SK-N-SH treated with all-trans-retinoic acid at 6 μM for 48 hours (cell line): Measurements from ENCODE around the gene AKR1E2.

ENCODE experiments used
- ZNF70 ChIP-seq: fragments of 450-650 bp; formaldehyde crosslinking; IDR thresholded peaks from 2 replicates; pipeline ENCODE4 v1.5.0; 2020; ENCODE audit warnings: mild to moderate bottlenecking, moderate library complexity
- TF ChIP-seq, protein P1 (sequence below): fragments of 250-450 bp; sonication (Bioruptor Pico); IDR thresholded peaks from 2 replicates; pipeline ENCODE4 v1.5.1; 2021; ENCODE audit warnings: mild to moderate bottlenecking, moderate library complexity
- TF ChIP-seq, protein P2 (sequence below): fragments of 250-450 bp; sonication (Bioruptor Pico); IDR thresholded peaks from 2 replicates; pipeline ENCODE4 v1.5.1; 2020; ENCODE audit warnings: low read depth, mild to moderate bottlenecking, moderate library complexity
- TF ChIP-seq, protein P3 (sequence below): fragments of 250-450 bp; sonication (Bioruptor Pico); IDR thresholded peaks from 2 replicates; pipeline ENCODE4 v1.8.0; 2021; ENCODE audit warnings: low read depth, mild to moderate bottlenecking, moderate library complexity, borderline replicate concordance

DNA sequence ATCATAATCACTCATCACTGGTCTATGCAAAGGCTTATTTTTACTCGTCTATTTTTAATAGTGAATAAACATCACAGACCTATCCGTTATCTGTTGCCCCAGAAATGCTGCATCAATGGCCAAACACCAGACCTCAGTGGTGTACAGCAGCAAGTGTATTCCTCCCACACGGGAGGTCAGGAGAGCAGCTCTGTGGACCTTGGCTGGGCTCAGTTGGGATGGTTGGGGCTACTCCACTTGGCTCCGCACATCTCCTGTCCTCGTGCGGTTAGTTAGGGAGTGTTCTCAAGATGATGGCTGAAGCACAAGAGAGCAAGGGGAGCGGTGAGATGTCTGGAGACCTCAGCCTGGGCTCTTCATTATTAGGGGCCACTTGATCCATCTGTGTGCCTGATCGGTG lies 2.0 kb downstream of the AKR1E2 start:
- TF ChIP-seq, protein P1, sequence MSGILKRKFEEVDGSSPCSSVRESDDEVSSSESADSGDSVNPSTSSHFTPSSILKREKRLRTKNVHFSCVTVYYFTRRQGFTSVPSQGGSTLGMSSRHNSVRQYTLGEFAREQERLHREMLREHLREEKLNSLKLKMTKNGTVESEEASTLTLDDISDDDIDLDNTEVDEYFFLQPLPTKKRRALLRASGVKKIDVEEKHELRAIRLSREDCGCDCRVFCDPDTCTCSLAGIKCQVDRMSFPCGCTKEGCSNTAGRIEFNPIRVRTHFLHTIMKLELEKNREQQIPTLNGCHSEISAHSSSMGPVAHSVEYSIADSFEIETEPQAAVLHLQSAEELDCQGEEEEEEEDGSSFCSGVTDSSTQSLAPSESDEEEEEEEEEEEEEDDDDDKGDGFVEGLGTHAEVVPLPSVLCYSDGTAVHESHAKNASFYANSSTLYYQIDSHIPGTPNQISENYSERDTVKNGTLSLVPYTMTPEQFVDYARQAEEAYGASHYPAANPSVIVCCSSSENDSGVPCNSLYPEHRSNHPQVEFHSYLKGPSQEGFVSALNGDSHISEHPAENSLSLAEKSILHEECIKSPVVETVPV (CRISPR knock-in tag): no peak
- TF ChIP-seq, protein P2, sequence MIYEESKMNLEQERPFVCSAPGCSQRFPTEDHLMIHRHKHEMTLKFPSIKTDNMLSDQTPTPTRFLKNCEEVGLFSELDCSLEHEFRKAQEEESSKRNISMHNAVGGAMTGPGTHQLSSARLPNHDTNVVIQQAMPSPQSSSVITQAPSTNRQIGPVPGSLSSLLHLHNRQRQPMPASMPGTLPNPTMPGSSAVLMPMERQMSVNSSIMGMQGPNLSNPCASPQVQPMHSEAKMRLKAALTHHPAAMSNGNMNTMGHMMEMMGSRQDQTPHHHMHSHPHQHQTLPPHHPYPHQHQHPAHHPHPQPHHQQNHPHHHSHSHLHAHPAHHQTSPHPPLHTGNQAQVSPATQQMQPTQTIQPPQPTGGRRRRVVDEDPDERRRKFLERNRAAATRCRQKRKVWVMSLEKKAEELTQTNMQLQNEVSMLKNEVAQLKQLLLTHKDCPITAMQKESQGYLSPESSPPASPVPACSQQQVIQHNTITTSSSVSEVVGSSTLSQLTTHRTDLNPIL: no peak
- TF ChIP-seq ZNF70: no peak
- TF ChIP-seq, protein P3, sequence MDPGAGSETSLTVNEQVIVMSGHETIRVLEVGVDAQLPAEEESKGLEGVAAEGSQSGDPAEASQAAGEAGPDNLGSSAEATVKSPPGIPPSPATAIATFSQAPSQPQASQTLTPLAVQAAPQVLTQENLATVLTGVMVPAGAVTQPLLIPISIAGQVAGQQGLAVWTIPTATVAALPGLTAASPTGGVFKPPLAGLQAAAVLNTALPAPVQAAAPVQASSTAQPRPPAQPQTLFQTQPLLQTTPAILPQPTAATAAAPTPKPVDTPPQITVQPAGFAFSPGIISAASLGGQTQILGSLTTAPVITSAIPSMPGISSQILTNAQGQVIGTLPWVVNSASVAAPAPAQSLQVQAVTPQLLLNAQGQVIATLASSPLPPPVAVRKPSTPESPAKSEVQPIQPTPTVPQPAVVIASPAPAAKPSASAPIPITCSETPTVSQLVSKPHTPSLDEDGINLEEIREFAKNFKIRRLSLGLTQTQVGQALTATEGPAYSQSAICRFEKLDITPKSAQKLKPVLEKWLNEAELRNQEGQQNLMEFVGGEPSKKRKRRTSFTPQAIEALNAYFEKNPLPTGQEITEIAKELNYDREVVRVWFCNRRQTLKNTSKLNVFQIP: no peak
